NCI-H2107 treated with DMSO at 0.1 percent for 48 hours (cell line): ENCODE measurements around the gene CST1.
"Not testable (repeated sequence)": the region's sequence is repeated elsewhere in the genome, so short reads cannot be mapped to it uniquely, and the experiment has no call there.

ENCODE experiments used
- DNase-seq: peaks from one replicate; lab custom pipeline; 2025; ENCODE audit not compliant: unreplicated experiment; lab: John Stamatoyannopoulos, UW

The CST1 gene, protein sequence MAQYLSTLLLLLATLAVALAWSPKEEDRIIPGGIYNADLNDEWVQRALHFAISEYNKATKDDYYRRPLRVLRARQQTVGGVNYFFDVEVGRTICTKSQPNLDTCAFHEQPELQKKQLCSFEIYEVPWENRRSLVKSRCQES

DNA sequence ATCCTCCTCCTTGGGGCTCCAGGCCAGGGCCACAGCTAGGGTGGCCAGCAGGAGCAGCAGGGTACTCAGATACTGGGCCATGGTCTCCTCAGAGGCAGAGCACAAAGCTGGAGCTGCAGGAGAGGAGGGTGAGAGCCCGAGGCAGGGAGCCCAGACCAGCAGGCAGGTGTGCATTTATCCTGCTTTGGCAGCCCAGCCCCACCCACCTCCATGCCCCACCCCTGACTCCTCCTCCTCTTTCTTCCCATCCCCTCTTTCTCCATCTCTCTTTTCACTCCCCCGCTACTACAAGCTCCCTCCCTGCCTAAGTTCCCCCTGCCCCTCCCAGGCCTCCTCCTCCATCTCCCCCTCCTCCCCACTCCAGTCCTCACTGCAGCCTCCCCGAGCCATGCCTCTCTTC is at the start of gene CST1:
TSS of gene CST1 (minus strand) at position 150 of the 400 bp plus-strand sequence. CDS start at position 81, 69 bp downstream.
- not testable (repeated sequence) for DNase-seq

DNA sequence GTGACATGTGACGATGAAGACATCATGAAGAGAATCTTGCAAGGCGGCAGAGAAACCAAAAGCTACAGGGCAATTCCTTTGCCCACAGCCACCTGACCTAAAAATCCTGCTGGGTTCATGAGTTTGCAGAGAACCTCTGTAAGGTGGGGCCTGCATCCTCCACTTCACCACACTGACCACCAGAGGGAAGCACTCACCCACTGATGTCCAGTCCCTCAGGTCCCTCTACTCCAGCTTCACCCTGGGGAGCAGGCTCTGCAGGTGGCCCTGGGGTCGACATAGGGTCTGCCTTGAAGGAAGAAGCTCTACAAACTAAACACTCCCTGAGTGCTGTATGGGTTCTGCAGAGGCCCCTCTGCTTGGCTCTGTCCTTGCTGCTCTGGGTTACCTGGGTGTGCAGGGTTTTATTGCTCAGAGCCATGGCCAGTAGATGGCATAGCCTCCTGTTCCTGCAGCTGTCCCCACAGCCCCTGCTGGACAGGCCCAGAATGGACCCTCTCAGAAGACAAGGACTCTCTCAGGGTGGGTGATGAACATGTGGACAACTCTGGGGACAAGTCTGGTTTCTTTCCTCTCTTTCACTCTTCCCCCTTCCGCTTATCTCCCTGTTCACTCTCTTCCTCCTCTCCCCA is 48.6 kb upstream of the CST1 start:
- not testable (repeated sequence) for DNase-seq

DNA sequence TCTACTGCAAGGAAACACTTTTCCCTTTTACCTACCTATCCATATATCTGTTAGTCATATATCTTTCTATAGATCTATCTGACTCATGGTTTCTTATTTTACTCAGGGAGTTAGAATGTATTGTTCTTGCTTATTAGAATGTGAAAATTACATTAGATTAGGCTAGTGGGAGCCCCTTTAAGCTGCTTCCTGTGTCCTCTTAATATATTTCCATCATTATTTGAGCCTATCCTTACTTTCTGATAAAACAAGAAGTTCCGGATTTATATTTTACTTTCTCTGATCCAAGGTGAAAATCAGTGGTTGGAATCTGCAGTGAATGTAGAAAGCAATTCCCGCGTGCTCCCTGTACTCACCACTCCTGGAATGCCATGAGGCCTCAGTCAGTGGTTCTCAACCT is 44.8 kb upstream of the CST1 start:
- DNase-seq = no peak

DNA sequence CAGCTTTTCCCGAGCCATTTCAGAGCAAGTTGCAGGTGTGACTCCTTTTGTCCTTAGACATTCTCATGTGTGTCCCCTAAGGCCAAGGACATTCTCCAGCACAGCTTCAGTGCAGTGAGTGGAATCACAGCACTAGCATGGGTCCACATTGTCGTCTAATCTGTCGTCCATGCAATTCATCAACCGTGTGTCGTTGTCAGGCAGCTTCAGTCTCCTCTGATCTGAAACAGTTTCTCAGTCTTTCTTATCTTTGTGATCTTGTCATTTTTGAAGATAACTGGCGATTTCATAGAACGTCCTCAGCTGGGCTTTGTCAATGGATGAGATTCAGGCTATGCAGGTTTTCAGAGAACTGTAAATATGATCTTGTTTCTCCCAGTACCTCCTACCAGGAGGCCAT is 44.1 kb upstream of the CST1 start:
- no peak for DNase-seq

DNA sequence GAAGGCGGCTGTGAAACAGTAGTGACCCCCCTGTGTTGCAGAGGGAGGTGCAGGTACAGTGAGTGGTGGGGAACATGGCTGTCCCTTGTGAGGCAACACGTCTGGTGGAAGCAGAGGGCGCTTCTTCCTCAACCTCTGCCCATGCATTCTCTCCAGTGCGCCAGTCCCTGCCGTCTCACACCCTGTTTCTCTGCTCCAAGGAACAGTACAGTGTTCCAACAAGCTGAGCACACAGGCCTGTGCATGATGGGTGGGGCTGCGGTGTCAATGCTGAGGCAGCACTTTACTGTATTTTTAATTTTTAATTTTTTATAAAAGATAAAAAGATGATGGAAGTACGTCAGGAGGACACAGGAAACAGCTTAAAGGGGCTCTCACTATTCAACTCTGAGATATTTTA is 43.3 kb upstream of the CST1 start:
- DNase-seq = no peak

DNA sequence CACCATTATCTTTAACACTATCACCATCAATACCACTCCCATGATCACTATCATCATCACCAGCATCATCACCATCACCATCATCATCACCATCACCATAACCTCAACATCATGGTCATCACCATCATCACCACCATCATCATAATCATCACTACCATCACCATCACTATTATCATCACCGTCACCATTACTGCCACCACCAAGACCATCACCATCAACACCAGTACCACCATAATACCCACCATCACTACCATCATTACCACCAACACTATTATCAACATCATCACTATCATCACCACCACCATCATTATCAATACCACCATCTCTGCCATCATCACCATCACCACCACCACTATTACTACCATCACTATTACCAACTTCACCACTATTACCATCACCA is 32.7 kb upstream of the CST1 start:
- no peak for DNase-seq

DNA sequence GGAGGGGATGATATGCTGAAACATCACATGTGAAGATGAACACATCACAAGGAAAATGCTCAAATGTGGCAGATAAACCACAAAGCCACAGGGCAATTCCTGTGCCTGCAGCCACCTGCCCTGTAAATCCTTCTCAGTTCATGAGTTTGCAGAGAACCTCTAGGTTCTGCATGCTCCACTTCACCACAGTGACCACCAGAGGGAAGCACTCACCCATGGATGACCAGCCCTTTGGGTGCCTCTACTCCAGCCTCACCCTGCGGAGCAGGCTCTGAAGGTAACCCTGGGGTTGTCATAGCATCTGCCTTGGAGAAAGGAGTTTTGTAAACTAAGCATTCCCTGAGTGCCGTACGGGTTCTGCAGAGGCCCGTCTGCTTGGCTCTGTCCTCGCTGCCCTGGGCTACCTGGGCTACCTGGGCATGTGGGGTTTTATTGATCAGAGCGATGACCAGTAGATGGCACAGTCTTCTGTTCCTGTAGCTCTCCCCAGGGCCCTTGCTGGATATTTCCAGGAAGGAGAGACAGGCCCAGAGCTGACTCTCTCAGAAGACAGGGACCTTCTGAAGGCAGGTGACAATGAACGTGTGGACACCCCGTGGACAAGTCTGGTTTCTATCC is 31.7 kb upstream of the CST1 start:
- DNase-seq = no peak

DNA sequence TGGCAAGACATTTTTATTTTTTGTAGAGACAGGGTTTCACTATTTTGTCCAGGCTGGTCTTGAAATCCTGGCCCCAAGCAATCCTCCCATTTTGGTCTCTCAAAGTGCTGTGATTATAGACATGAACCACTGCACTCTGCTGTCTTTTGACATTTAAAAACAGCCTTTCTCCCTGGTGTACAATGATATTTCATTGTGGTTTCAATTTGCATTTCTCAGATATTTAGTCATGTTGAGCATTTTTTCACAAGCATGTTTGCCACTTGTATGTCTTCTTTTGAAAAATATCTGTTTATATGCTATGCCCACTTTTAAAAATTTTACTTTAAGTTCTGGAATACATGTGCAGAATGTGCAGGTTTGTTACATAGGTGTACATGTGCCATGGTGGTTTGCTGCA is 27.9 kb upstream of the CST1 start:
- DNase-seq = not testable (repeated sequence)

DNA sequence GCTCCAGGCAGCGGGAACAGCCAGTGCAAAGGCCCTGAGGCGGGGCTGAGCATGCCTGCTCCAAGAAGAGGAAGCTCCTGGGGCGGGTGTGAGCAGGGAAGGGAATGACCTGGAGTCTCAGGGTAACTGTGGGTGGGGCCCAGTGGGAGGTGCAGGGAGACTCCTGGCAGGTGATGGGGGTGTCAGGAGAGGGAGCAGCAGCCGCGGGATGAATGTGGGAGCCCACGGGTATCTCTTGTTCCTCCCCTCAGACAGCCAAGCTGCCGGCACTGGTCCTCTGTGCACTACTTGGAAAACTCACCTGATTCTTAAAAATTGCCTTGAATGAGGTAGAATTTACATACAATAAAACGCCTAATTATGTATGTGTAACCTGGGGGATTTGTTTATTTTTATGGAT is 26.6 kb upstream of the CST1 start:
- DNase-seq = not testable (repeated sequence)

DNA sequence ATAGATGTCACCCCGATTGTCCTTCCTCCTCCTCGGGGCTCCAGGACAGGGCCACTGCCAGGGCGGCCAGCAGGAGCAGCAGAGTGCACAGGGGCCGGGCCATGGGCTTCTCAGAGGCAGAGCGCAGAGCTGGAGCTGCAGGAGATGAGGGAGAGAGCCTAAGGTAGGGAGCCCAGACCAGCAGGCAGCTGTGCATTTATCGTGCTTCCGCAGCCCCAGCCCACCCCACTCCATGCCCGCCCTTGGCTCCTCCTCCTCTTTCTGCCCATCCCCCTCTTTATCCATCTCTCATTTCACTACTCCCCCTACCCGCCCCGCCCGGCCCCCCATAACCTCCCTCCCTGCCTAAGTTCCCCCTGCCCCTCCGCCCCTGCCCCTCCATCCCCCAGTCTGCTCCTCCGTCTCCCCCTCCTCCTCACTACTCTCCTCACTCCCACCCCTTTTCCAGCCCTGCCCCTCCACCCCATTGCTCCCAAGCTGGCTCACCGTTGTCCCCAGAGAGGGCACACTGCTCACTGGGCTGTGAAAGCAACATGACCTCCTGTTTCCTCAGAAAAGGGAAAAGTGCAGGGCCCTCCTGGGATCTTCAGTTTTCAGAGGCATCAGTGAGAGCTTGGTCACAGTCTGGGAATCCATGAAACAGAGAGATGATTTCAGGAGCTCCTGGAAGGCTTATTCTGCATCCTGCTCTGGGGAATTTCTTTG is 25.5 kb upstream of the CST1 start:
- no peak for DNase-seq

DNA sequence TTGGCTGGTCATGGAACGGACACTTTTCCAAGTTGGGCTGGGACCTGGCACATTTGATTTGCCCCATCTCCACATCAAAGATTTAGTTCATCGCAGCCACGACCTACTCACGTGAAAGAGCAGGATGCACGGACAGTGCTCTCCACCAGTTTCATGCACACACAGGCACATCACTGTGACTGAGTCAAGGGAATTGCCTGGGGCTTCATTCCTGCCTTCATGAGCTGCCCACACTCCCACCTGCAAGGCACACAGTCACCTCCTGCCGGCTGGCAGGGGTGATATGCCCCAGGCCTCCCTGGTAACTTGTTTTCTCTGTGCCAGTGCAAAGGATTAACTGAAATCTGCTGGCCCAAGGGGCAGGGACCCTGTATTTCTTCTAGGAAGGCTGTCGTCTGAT is 23.3 kb upstream of the CST1 start:
- no peak for DNase-seq

DNA sequence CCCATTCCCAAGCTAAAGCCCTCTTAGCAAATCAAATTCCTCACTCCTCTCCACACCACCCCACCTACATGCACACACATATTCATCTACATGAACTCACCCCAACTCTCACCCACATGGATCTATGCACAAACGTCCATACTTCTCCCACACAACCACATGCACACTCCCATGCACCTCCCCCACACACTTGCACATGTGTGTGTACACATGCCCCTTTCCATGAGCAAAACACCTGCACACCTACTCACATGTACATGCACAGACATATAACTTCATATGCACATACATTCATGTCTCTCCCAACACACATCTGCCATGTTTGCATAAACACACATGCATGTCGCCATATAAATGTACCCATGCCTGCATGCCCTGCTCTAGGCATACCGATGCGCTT is 22.8 kb upstream of the CST1 start:
- DNase-seq = no peak

DNA sequence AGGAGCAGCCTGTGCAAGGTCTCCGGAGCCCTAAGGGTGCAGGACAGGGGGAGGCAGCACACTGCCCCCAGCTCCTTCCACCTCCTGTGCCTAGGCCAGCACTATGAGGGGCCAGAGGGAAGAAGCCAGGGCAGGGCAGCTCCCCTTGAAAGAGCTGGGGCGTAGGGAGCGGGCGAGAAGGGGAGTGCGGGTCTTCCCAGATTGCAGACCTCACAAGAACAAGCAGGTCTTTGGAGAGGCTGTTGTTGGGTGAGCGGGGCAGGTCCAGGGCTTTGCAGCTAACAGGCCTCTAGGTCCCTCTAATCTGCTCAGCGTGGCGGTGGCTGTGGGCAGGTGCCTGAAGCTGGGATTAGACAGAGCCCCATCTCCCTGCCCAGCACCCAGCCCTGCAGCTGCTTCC is 22.4 kb upstream of the CST1 start:
- no peak for DNase-seq

DNA sequence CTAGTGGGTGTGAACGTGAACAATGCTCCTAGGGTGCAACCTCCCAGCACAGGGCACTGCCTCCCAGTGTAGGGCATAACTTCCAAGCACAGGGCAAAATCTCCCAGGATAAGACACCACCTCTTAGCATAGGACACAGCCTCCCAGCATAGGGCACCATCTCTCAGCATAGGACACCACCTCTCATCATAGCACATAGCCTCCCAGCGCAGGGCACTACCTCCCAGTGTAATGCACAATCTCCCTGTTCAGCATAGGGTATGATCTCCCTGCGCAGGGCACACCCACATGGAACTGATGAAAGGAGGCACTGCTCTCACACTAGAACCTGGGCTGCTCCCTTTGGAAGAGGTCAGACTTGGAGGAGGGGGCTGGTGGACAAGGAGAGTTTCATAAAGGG is 21.3 kb upstream of the CST1 start:
- no peak for DNase-seq

DNA sequence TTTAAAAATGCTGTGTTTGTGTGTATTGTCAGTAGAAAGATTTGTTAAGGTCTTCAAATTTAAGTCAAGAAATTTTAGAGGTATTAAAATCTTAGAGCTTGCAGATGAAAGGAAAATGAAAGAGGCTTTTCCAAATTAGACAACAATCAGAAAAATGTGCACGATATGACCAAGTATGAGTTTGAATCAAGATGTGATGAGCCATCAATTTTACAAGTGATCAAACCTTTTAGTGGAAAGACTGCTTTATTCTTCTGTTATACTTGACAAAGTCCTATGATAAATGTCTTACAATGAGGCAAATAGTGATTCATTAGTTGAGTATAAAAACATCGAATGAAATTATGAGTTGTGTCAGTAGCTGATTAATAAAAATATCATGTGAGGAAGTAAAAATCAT is 19.6 kb upstream of the CST1 start:
- DNase-seq = no peak

DNA sequence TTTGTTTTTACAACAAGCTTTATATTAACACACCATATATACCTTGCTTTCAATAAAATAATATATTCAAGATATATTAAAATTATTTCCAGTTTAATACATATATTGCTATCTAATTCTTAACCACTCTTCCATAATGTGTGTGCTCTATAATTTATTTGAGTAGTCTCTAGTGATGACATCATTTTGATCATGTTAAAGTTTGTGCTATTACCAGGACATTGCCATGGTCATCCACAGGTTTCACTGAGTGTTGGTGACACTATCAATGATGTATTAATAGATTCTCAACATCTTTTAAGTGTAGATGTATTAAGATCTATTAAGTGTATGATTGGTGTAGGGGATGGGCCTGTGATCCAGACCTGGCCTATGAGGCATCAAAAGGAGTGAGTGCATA is 17.8 kb upstream of the CST1 start:
- DNase-seq = not testable (repeated sequence)

DNA sequence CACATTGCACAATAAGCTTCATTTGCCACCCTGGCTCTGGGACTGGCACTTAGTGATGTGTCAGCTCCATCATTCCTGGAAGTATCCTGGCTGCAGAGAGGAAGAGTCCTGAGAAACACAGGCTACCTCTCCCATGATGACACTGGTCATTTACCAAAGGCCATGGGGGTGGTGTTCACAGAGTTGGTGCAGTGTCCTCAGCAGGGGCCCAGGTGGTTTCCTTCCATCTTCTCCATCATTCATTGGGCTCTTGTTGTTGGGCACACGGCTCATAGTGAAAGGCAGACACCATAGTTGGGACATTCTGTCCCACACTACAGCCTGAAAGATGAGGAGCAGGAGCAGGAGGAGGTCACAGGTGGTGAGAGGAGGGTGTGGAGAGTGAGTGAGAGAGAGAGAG is 15.8 kb upstream of the CST1 start:
- no peak for DNase-seq

DNA sequence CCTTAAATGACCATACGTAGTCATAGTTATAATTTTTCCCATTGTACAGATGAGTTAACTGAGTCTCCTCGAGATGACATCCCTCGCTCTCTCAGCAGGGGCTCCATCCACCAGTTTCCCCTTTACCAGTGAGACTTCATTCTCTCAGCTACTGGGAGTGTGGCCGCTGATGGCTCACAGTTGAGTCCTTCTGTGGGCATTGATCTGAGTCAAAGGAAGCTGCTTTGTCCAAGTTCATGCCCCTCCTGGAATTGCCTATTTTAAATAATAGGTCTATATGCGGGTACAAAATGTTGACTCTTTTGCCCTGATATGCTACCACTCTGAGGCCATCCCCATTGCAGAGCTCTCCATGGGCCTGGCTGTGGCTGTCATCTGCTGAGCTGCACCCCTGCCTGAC is 14.8 kb upstream of the CST1 start:
- no peak for DNase-seq

DNA sequence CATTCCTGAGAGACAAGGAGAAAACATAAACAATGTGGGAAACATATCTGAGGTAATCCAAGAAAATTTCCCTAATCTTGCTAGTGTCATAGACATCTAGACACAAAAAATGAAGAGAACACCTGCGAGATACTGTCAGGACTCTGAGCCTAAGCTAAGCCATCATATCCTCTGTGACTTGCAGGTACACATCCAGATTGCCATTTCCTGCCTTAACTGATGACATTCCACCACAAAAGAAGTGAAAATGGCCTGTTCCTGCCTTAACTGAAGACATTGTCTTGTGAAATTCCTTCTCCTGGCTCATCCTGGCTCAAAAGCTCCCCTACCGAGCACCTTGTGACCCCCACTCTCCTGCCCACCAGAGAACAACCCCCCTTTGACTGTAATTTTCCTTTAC is 13.9 kb upstream of the CST1 start:
- DNase-seq = not testable (repeated sequence)

DNA sequence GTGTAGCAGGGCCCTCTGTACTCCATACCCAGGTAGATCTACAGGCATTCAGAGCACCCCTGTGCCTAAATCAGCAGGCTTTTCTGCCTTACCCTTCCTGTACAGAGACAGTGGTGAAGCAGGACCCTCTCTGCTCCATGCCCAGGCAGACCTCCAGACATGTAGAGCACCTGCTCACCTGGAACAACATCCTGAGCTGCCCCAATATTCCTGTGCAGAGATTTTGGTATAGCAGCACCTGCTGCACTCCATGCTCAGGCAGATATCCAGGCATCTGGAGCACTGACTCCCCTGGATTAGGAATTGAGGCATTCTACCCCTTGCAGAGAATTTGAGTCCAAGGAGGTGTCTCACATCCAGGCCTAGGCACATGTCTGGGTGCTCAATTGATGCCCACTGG is 12.6 kb upstream of the CST1 start:
- DNase-seq = no peak

DNA sequence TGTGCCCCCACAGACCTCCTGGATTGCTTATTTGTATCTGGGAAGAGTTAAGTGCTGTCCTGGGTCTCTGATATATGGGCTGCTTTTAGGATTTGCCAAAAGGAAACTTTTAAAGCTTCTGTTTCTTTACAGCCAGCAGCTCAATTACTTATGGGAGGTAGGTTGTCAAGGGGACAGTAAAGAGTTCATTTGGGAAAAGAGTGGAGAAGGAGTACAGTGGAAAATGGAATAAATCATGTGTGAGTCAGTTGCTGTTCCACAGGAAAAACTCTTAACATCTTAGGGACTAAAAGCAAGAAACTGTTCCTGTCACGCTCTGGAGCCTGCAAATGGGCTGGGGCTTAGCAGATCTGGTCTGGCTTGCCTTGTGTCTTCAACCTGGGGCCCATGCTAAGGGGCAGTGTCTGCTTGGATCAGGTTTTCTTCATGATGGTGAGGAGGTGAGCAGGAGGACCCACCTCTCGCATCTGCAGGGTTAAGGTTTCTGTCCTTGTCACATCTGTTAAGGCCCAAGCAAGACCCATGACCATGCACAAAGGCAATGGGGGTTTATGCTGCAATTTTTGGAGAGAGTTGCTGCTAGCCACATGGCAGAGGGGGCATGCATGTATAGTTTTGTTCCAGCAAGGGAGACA is 8.7 kb upstream of the CST1 start:
- no peak for DNase-seq

DNA sequence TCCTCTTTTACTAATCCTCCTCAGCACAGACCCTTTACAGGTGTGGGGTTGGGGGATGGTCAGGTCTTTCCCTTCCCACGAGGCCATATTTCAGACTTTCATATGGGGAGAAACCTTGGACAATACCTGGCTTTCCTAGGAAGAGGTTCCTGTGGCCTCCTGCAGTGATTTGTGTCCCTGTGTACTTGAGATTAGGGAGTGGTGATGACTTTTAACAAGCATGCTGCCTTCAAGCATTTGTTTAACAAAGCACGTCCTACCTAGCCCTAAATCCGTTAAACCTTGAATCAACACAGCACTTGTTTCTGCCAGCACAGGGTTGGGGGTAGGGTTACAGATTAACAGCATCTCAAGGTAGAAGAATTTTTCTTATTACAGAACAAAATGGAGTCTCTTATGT is 6.1 kb upstream of the CST1 start:
- not testable (repeated sequence) for DNase-seq
